SK-N-SH treated with all-trans-retinoic acid at 6 μM for 48 hours (cell line): ENCODE data around the gene TEX14.
"Not testable (repeated sequence)": the region's sequence is repeated elsewhere in the genome, so short reads cannot be mapped to it uniquely, and the experiment has no call there.

Experiments
- ARNTL ChIP-seq: fragments of 450-650 bp; formaldehyde crosslinking; IDR thresholded peaks from 2 replicates; pipeline ENCODE4 v1.5.0; 2020; ENCODE audit warnings: low read depth, mild to moderate bottlenecking, moderate library complexity, borderline replicate concordance
- GLIS3 ChIP-seq: fragments of 250-450 bp; sonication (Bioruptor Pico); IDR thresholded peaks from 2 replicates; pipeline ENCODE4 v1.5.0; 2020; ENCODE audit warnings: mild to moderate bottlenecking, moderate library complexity
- RARB ChIP-seq: fragments of 250-450 bp; sonication (Bioruptor Pico); IDR thresholded peaks from 2 replicates; pipeline ENCODE4 v1.8.0; 2021; ENCODE audit warnings: mild to moderate bottlenecking, moderate library complexity
- SNAI2 ChIP-seq: fragments of 250-450 bp; sonication (Bioruptor Pico); IDR thresholded peaks from 2 replicates; pipeline ENCODE4 v1.5.0; 2020; ENCODE audit warnings: mild to moderate bottlenecking, moderate library complexity
- TCF4 ChIP-seq: fragments of 250-450 bp; sonication (Bioruptor Pico); IDR thresholded peaks from 2 replicates; pipeline ENCODE4 v1.8.0; 2021; ENCODE audit warnings: mild to moderate bottlenecking, moderate library complexity, borderline replicate concordance
- TOX ChIP-seq: fragments of 250-450 bp; sonication (Bioruptor Pico); IDR thresholded peaks from 2 replicates; pipeline ENCODE4 v1.8.0; 2021; ENCODE audit warnings: mild to moderate bottlenecking, moderate library complexity, borderline replicate concordance
- ZC3H10 ChIP-seq: fragments of 250-450 bp; sonication (Bioruptor Pico); IDR thresholded peaks from 2 replicates; pipeline ENCODE4 v1.5.1; 2021; ENCODE audit warnings: mild to moderate bottlenecking, moderate library complexity
- ZFP30 ChIP-seq: fragments of 450-650 bp; formaldehyde crosslinking; IDR thresholded peaks from 2 replicates; pipeline ENCODE4 v1.5.0; 2022; ENCODE audit warnings: mild to moderate bottlenecking, moderate library complexity
- ZNF565 ChIP-seq: fragments of 450-650 bp; formaldehyde crosslinking; conservative IDR thresholded peaks from 2 replicates; pipeline ENCODE4 v1.5.0; 2020; ENCODE audit warnings: low read depth, mild to moderate bottlenecking, moderate library complexity
- TF ChIP-seq, protein P1 (sequence below): fragments of 250-450 bp; sonication (Bioruptor Pico); IDR thresholded peaks from 2 replicates; pipeline ENCODE4 v1.8.0; 2021; ENCODE audit warnings: low read depth, mild to moderate bottlenecking, moderate library complexity, borderline replicate concordance
- TF ChIP-seq, protein P2 (sequence below): fragments of 250-450 bp; sonication (Bioruptor Pico); IDR thresholded peaks from 2 replicates; pipeline ENCODE4 v1.8.0; 2020; ENCODE audit warnings: mild to moderate bottlenecking, moderate library complexity, borderline replicate concordance

DNA sequence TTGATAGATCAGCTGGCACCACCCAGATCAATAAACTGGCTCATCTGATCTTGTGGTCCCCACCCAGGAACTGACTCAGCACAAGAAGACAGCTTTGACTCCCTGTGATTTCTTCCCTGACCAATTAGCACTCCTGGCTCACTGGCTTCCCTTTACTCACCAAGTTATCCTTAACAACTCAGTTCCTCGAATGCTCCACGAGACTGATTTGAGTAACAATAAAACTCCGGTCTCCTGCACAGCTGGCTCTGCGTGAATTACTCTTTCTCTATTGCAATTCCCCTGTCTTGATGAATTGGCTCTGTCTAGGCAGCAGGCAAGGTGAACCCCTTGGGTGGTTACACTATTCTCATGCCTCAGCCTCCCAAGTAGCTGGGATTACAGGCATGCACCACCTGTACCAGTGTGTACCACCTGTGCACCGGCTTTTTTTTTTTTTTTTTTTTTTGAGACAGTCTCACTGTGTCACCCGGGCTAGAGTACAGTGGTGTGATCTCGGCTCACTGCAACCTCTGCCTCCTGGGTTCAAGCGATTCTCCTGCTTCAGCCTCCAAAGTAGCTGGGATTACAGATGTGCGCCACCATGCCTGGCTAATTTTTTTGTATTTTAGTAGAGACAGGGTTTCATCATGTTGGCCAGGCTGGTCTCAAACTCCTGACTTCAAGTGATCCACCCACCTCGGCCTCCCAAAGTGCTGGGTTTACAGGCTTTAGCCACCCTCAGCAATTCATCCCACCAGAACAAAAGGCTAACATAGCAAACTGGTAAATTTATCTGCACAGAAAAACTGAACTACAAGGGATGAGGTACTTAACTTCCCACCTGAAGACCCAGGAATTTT lies 33.7 kb downstream of the TEX14 start:
- TF ChIP-seq, protein P1, sequence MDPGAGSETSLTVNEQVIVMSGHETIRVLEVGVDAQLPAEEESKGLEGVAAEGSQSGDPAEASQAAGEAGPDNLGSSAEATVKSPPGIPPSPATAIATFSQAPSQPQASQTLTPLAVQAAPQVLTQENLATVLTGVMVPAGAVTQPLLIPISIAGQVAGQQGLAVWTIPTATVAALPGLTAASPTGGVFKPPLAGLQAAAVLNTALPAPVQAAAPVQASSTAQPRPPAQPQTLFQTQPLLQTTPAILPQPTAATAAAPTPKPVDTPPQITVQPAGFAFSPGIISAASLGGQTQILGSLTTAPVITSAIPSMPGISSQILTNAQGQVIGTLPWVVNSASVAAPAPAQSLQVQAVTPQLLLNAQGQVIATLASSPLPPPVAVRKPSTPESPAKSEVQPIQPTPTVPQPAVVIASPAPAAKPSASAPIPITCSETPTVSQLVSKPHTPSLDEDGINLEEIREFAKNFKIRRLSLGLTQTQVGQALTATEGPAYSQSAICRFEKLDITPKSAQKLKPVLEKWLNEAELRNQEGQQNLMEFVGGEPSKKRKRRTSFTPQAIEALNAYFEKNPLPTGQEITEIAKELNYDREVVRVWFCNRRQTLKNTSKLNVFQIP (CRISPR knock-in tag), result not testable (repeated sequence)
- TF ChIP-seq ZNF565 (CRISPR knock-in tag); GLIS3 (CRISPR knock-in tag); SNAI2 (CRISPR knock-in tag); RARB (CRISPR knock-in tag); ZC3H10 (CRISPR knock-in tag); TCF4 (CRISPR knock-in tag); ZFP30; ARNTL; TOX (CRISPR knock-in tag): not testable (repeated sequence)
- TF ChIP-seq, protein P2, sequence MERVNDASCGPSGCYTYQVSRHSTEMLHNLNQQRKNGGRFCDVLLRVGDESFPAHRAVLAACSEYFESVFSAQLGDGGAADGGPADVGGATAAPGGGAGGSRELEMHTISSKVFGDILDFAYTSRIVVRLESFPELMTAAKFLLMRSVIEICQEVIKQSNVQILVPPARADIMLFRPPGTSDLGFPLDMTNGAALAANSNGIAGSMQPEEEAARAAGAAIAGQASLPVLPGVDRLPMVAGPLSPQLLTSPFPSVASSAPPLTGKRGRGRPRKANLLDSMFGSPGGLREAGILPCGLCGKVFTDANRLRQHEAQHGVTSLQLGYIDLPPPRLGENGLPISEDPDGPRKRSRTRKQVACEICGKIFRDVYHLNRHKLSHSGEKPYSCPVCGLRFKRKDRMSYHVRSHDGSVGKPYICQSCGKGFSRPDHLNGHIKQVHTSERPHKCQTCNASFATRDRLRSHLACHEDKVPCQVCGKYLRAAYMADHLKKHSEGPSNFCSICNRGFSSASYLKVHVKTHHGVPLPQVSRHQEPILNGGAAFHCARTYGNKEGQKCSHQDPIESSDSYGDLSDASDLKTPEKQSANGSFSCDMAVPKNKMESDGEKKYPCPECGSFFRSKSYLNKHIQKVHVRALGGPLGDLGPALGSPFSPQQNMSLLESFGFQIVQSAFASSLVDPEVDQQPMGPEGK (CRISPR knock-in tag), result not testable (repeated sequence)
